ENCODE results near the gene TSPAN1. TPM values are rescaled to one million over a fixed set of nuclear protein-coding genes. Genes with fewer than 3 reads are reported as not detected.

TSPAN1 gene
- total and polyA plus RNA-seq, 2 of the 13 experiments (the other 11 are each of a cell fraction or from before 2014, with no cell fraction given): 1.7 to 2.9 TPM

DNA sequence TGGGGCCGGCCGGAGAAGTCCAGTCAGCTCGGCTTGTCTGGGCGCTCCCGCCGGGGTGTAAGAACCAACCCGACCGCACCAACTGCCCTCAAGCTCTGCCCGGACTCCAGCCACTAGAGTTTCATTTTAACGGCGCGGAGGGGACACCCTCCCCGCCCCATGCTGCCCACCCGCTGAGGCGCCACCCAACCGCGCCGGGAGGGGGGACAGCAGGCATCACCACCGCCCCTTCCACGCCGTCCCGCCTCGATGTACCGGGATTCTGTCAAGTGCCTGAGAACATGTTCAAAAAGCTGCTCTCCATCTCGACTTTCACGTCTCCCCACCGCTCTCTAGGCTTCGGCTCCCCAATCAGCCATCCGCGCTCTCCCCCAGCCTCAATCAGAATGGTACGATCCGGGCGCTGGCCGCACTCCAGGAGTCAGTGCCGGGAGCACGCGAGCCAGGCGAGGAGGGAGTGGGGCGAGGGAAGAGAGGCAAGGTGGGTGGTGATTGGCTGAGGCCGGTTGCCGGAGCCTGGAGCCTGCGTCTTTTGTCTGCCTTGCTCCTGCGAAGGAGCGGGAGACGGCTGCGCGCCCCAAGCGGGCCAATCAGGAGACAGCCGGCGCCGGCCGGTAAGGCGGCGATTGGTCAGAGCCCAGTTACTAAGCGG lies 42.2 kb upstream of the TSPAN1 start, which contains the start of gene PIK3R3 (continued):
- TF ChIP-seq, protein P1, sequence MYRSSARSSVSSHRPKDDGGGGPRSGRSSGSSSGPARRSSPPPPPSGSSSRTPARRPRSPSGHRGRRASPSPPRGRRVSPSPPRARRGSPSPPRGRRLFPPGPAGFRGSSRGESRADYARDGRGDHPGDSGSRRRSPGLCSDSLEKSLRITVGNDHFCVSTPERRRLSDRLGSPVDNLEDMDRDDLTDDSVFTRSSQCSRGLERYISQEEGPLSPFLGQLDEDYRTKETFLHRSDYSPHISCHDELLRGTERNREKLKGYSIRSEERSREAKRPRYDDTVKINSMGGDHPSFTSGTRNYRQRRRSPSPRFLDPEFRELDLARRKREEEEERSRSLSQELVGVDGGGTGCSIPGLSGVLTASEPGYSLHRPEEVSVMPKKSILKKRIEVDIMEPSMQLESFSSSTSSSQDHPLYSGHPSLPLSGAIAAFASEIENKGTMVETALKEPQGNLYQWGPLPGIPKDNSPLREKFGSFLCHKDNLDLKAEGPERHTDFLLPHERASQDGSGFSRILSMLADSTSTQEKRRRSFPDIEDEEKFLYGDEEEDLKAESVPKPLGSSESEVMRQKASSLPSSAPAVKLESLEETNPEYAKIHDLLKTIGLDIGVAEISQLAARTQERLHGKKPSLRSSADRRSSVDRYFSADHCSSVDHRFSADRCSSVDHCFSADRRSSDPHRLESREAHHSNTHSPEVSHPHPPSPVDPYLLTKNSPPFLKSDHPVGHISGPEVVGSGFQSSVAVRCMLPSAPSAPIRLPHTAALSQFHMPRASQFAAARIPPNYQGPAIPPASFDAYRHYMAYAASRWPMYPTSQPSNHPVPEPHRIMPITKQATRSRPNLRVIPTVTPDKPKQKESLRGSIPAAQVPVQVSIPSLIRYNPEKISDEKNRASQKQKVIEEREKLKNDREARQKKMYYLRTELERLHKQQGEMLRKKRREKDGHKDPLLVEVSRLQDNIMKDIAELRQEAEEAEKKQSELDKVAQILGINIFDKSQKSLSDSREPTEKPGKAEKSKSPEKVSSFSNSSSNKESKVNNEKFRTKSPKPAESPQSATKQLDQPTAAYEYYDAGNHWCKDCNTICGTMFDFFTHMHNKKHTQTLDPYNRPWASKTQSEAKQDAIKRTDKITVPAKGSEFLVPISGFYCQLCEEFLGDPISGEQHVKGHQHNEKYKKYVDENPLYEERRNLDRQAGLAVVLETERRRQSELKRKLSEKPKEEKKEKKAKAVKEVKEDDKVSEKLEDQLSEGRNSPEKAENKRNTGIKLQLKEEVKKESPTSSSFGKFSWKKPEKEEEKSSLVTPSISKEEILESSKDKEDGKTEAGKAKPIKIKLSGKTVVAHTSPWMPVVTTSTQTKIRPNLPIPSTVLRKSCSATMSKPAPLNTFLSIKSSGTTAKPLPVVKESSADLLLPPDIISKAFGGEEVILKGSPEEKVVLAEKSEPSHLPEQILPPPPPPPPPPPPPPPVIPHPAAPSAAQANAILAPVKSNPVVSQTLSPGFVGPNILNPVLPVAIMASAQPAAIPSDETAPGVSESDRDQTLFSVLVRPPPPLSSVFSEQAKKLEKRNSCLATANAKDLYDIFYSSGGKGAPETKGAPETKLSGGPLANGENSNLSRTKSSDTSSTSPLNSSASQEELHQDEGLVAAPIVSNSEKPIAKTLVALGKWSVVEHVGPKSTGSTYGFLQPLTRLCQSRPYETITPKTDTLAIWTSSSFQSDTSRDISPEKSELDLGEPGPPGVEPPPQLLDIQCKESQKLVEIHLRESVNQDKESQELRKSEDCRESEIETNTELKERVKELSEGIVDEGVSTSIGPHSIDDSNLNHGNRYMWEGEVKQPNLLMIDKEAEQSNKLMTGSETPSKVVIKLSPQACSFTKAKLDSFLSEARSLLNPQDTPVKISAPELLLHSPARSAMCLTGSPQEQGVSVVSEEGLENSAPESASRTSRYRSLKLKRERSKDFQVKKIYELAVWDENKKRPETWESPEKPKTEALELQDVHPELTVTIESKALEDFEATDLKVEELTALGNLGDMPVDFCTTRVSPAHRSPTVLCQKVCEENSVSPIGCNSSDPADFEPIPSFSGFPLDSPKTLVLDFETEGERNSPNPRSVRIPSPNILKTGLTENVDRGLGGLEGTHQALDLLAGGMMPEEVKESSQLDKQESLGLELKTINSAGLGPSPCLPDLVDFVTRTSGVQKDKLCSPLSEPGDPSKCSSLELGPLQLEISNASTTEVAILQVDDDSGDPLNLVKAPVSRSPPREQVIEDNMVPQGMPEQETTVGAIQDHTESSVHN (CRISPR knock-in tag; IDR thresholded peaks at IDR 0.05): peak; percentile 88; the same call in 1 of the 2 replicates
- TF ChIP-seq, protein P2, sequence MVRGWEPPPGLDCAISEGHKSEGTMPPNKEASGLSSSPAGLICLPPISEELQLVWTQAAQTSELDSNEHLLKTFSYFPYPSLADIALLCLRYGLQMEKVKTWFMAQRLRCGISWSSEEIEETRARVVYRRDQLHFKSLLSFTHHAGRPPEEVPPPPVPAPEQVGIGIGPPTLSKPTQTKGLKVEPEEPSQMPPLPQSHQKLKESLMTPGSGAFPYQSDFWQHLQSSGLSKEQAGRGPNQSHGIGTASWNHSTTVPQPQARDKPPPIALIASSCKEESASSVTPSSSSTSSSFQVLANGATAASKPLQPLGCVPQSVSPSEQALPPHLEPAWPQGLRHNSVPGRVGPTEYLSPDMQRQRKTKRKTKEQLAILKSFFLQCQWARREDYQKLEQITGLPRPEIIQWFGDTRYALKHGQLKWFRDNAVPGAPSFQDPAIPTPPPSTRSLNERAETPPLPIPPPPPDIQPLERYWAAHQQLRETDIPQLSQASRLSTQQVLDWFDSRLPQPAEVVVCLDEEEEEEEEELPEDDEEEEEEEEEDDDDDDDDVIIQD (CRISPR knock-in tag; IDR thresholded peaks at IDR 0.05; ENCODE audit: low read depth): peak; percentile 96
- TF ChIP-seq, protein P3, sequence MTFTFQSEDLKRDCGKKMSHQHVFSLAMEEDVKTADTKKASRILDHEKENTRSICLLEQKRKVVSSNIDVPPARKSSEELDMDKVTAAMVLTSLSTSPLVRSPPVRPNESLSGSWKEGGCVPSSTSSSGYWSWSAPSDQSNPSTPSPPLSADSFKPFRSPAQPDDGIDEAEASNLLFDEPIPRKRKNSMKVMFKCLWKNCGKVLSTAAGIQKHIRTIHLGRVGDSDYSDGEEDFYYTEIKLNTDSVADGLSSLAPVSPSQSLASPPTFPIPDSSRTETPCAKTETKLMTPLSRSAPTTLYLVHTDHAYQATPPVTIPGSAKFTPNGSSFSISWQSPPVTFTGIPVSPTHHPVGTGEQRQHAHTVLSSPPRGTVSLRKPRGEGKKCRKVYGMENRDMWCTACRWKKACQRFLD (CRISPR knock-in tag; IDR thresholded peaks at IDR 0.05; ENCODE audit: borderline replicate concordance): peak; percentile 98
- peak; percentile 99 for TF ChIP-seq ZNF605 (CRISPR knock-in tag; IDR thresholded peaks at IDR 0.05)
- TF ChIP-seq, protein P4, sequence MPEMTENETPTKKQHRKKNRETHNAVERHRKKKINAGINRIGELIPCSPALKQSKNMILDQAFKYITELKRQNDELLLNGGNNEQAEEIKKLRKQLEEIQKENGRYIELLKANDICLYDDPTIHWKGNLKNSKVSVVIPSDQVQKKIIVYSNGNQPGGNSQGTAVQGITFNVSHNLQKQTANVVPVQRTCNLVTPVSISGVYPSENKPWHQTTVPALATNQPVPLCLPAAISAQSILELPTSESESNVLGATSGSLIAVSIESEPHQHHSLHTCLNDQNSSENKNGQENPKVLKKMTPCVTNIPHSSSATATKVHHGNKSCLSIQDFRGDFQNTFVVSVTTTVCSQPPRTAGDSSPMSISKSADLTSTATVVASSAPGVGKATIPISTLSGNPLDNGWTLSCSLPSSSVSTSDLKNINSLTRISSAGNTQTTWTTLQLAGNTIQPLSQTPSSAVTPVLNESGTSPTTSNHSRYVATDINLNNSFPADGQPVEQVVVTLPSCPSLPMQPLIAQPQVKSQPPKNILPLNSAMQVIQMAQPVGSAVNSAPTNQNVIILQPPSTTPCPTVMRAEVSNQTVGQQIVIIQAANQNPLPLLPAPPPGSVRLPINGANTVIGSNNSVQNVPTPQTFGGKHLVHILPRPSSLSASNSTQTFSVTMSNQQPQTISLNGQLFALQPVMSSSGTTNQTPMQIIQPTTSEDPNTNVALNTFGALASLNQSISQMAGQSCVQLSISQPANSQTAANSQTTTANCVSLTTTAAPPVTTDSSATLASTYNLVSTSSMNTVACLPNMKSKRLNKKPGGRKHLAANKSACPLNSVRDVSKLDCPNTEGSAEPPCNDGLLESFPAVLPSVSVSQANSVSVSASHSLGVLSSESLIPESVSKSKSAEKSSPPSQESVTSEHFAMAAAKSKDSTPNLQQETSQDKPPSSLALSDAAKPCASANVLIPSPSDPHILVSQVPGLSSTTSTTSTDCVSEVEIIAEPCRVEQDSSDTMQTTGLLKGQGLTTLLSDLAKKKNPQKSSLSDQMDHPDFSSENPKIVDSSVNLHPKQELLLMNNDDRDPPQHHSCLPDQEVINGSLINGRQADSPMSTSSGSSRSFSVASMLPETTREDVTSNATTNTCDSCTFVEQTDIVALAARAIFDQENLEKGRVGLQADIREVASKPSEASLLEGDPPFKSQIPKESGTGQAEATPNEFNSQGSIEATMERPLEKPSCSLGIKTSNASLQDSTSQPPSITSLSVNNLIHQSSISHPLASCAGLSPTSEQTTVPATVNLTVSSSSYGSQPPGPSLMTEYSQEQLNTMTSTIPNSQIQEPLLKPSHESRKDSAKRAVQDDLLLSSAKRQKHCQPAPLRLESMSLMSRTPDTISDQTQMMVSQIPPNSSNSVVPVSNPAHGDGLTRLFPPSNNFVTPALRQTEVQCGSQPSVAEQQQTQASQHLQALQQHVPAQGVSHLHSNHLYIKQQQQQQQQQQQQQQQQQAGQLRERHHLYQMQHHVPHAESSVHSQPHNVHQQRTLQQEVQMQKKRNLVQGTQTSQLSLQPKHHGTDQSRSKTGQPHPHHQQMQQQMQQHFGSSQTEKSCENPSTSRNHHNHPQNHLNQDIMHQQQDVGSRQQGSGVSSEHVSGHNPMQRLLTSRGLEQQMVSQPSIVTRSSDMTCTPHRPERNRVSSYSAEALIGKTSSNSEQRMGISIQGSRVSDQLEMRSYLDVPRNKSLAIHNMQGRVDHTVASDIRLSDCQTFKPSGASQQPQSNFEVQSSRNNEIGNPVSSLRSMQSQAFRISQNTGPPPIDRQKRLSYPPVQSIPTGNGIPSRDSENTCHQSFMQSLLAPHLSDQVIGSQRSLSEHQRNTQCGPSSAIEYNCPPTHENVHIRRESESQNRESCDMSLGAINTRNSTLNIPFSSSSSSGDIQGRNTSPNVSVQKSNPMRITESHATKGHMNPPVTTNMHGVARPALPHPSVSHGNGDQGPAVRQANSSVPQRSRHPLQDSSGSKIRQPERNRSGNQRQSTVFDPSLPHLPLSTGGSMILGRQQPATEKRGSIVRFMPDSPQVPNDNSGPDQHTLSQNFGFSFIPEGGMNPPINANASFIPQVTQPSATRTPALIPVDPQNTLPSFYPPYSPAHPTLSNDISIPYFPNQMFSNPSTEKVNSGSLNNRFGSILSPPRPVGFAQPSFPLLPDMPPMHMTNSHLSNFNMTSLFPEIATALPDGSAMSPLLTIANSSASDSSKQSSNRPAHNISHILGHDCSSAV (CRISPR knock-in tag; IDR thresholded peaks at IDR 0.05; ENCODE audit: borderline replicate concordance): peak; percentile 90; the same call in 1 of the 2 replicates

All from HepG2 (cell line).